Lung (tissue), 12 donors: ENCODE data around the gene VWCE. TPM values are rescaled to one million over a fixed set of nuclear protein-coding genes. Genes with fewer than 3 reads are reported as not detected.

Experiments
- ATAC-seq: fragments of 200-7000 bp; cut with Tn5 transposase; one replicate; pipeline ENCODE4 v1.9.1; 2020; ENCODE audit warnings: moderate number of reproducible peaks; ENCODE audit not compliant: insufficient read depth, low FRiP score
- DNase-seq, 3 donors: peaks; one replicate each; pipeline ENCODE4 v3.0.0-alpha.2; 2013 to 2017
- H3K27ac ChIP-seq, 2 donors: one replicate each; pipeline ENCODE4 v1.5.1; 2013; ENCODE audit warnings: mild to moderate bottlenecking in 2 of 2, moderate library complexity in 2 of 2, control low read depth in 1 of 2, inconsistent platforms in 1 of 2, low read depth in 1 of 2, low read length in 1 of 2
- H3K27me3 ChIP-seq, 3 donors: one replicate each; pipeline ENCODE4 v1.5.1; 2013; ENCODE audit warnings: low read length in 2 of 3; ENCODE audit not compliant: control insufficient read depth in 3 of 3, insufficient read depth in 3 of 3
- H3K36me3 ChIP-seq, 4 donors: one replicate each; pipeline ENCODE4 v1.5.1; 2013; ENCODE audit warnings: low read length in 4 of 4, mild to moderate bottlenecking in 1 of 4, moderate library complexity in 1 of 4; ENCODE audit not compliant: control insufficient read depth in 4 of 4, insufficient read depth in 4 of 4
- H3K4me1 ChIP-seq, 5 donors: one replicate each; pipeline ENCODE4 v1.5.1; 2013; ENCODE audit warnings: low read length in 5 of 5, mild to moderate bottlenecking in 2 of 5, moderate library complexity in 1 of 5; ENCODE audit not compliant: control insufficient read depth in 5 of 5, insufficient read depth in 5 of 5
- H3K4me3 ChIP-seq: one replicate; pipeline ENCODE4 v1.5.1; 2013; ENCODE audit warnings: mild to moderate bottlenecking, control low read depth, moderate library complexity
- H3K9ac ChIP-seq, 2 donors: one replicate each; pipeline ENCODE4 v1.5.1; 2013; ENCODE audit warnings: low read length in 2 of 2, control low read depth in 1 of 2; ENCODE audit not compliant: insufficient read depth in 1 of 2
- H3K9me3 ChIP-seq, 4 donors: one replicate each; pipeline ENCODE4 v1.5.1; 2013; ENCODE audit warnings: low read length in 3 of 4, mild to moderate bottlenecking in 1 of 4, moderate library complexity in 1 of 4; ENCODE audit not compliant: control insufficient read depth in 4 of 4, insufficient read depth in 3 of 4
- WGBS, 2 donors: extraction: QIAGEN DNeasy Blood & Tissue Kit; methylation state at CpG; one replicate each; pipeline ENCODE4 v1.1.7; 2013; 5-methylcytosine and 5-hydroxymethylcytosine counted together
- polyA plus RNA-seq, 2 donors: library from polyadenylated mRNA; stranded (reverse); fragments of 200-250 nt; gene quantifications; one replicate each; pipeline ENCODE4 v1.2.1, GENCODE V29; 2013
- total RNA-seq, 2 donors: library from RNA; depleted of rRNA in 1 of 2; stranded (reverse); fragments of >200 nt in 1 of 2; gene quantifications; one replicate each; pipeline ENCODE4 v1.2.1, GENCODE V29; 2014 to 2021
- TF ChIP-seq, protein P1 (sequence below): IDR thresholded peaks from 2 replicates; pipeline ENCODE4 v1.5.1; 2012; ENCODE audit warnings: mild to moderate bottlenecking; ENCODE audit errors: control extremely low read depth, extremely low read depth
- donor health status: control.
- donor health status: control.
- donor health status: Bipolar disorder and iron deficiency.
- donor health status: healthy.
- donor health status: DM: yes; HTN: yes; CAD: no.

The VWCE gene
- total and polyA plus RNA-seq, 4 donors: 0.13 to 1.2 (median 0.60) TPM

DNA sequence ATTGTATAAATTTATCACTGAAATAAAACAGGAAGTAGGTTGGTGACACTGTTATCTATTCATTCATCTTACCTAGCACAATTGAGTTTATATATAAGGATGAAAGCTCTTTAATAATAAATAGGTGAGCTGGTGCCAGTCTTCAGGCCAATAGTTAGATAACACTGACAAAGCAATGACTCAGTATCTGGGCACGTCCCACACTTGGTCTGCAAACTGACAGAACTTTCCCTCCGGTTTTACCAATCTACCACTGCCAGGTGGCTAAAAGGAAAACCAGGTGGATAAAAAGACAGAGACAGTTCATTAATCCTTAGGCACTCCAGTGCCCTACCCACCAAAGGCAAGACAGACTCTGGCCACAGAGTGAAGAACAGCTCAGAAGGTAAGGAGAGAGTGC is 20.1 kb upstream of the VWCE start:
- no peaks in the 10 kb centered on the region for H3K9me3 ChIP-seq
- ATAC-seq: no peak
- no peak overlapping the region for H3K9ac ChIP-seq
- no peaks in the 10 kb centered on the region for H3K4me1 ChIP-seq
- 84 to 93% methylated on average over 2 of the region's 2 CpGs for WGBS, 2 donors
- no peaks in the 10 kb centered on the region for H3K27me3 ChIP-seq
- no peak overlapping the region for H3K4me3 ChIP-seq
- H3K36me3 ChIP-seq: peaks cover 36 to 60% (median 55%) of the 10 kb centered on the region in 4 donors
- no peak for DNase-seq
- TF ChIP-seq, protein P1, sequence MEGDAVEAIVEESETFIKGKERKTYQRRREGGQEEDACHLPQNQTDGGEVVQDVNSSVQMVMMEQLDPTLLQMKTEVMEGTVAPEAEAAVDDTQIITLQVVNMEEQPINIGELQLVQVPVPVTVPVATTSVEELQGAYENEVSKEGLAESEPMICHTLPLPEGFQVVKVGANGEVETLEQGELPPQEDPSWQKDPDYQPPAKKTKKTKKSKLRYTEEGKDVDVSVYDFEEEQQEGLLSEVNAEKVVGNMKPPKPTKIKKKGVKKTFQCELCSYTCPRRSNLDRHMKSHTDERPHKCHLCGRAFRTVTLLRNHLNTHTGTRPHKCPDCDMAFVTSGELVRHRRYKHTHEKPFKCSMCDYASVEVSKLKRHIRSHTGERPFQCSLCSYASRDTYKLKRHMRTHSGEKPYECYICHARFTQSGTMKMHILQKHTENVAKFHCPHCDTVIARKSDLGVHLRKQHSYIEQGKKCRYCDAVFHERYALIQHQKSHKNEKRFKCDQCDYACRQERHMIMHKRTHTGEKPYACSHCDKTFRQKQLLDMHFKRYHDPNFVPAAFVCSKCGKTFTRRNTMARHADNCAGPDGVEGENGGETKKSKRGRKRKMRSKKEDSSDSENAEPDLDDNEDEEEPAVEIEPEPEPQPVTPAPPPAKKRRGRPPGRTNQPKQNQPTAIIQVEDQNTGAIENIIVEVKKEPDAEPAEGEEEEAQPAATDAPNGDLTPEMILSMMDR: no peak
- no peak overlapping the region for H3K27ac ChIP-seq

DNA sequence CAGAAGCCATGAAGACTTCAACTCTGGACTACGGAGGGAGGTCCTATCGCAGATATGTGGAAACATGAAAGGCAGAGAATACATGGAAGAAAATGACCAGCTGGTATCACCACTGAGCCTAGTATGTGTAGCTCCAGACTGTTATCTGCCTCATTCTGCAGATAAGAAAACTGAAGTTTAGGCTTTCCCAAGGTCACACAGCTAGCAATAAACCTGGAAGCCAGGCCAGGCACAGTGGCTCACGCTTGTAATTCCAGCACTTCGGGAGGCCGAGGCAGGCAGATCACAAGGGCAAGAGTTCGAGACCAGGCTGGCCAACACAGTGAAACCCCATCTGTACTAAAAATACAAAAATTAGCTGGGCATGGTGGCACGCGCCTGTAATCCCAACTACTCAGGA is 15.6 kb upstream of the VWCE start:
- Histone ChIP-seq H3K4me1 (no peaks in the 10 kb centered on the region), H3K9ac (no peak overlapping the region), H3K9me3 (no peaks in the 10 kb centered on the region), H3K27me3 (no peaks in the 10 kb centered on the region), H3K36me3 (peaks cover 61 to 86% (median 76%) of the 10 kb centered on the region in 4 donors), H3K4me3 (no peak overlapping the region), H3K27ac (no peak overlapping the region)
- no peak for DNase-seq
- ATAC-seq: no peak
- TF ChIP-seq, protein P1: no peak
- WGBS, 2 donors: 95% methylated on average over 8 of the region's 8 CpGs

DNA sequence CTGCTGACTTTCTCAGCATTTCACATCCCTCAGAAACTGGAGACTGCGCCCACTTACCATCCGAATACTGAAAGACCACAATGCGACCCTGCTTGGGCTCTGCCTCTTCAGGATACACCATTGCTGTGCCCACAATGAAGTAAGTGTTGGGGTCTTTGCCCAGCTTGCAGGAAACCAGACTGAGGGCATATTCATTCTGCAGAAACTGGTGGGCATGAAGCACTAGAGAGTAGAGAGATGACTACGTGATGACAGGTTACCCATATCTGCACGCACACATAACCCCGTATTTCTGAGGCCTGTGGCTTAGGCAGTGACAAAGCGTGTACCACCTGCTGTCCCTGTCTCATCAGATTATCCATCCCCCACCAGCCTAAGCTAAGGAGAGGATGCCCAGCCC is 14.6 kb upstream of the VWCE start:
- Histone ChIP-seq H3K27ac (no peak overlapping the region), H3K36me3 (peaks cover 63 to 84% (median 77%) of the 10 kb centered on the region in 4 donors), H3K4me1 (no peaks in the 10 kb centered on the region), H3K9ac (no peak overlapping the region), H3K4me3 (no peak overlapping the region), H3K27me3 (no peaks in the 10 kb centered on the region), H3K9me3 (no peaks in the 10 kb centered on the region)
- TF ChIP-seq, protein P1: no peak
- no peak for ATAC-seq
- 93 to 99% methylated on average over 7 of the region's 7 CpGs for WGBS, 2 donors
- DNase-seq: no peak

DNA sequence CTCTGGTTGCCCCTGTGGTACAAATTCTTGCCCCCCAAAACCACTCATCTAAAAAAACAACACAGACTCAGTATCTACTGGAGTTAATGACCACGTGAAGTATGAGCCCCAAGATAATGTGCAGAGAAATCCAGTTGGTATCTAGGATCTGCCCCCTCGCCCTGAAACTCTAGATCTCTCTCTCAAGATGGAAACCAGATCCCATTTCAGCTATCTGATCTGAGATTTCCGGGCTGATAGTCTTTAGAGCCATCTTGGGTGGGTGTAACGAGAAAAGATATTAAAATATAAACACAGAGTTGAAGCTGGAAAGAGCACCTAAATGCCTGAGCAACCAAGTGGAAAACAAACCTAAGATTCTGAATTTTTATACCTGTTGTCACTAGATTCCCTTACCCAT is 14.0 kb upstream of the VWCE start:
- no peak overlapping the region for H3K9ac ChIP-seq
- H3K4me3 ChIP-seq: no peak overlapping the region
- no peaks in the 10 kb centered on the region for H3K4me1 ChIP-seq
- no peaks in the 10 kb centered on the region for H3K9me3 ChIP-seq
- DNase-seq (no peak), ATAC-seq (no peak)
- H3K36me3 ChIP-seq: peaks cover 58 to 81% (median 73%) of the 10 kb centered on the region in 4 donors
- TF ChIP-seq, protein P1: no peak
- H3K27me3 ChIP-seq: no peaks in the 10 kb centered on the region
- H3K27ac ChIP-seq: no peak overlapping the region
- 91 to 97% methylated on average over 4 of the region's 4 CpGs for WGBS, 2 donors
